ENCODE results near the gene SIVA1.
"Not testable (repeated sequence)": the region's sequence is repeated elsewhere in the genome, so short reads cannot be mapped to it uniquely, and the experiment has no call there.

GRCh38 chr14:104750753-104751057, 2.2 kb upstream of the SIVA1 start:
- not testable (repeated sequence) for TF ChIP-seq EZH2 (IDR thresholded peaks at IDR 0.05; ENCODE audit: borderline replicate concordance, low read depth, low read length); PATZ1 (CRISPR knock-in tag; IDR thresholded peaks at IDR 0.05; ENCODE audit: borderline replicate concordance); MXI1 (IDR thresholded peaks at IDR 0.05; ENCODE audit: low read depth, low read length); ZNF280A (IDR thresholded peaks at IDR 0.05; ENCODE audit: low read depth, partially characterized antibody)

Measured in K562 (cell line).